Measurements from ENCODE around the gene IPO13.

The IPO13 gene

DNA sequence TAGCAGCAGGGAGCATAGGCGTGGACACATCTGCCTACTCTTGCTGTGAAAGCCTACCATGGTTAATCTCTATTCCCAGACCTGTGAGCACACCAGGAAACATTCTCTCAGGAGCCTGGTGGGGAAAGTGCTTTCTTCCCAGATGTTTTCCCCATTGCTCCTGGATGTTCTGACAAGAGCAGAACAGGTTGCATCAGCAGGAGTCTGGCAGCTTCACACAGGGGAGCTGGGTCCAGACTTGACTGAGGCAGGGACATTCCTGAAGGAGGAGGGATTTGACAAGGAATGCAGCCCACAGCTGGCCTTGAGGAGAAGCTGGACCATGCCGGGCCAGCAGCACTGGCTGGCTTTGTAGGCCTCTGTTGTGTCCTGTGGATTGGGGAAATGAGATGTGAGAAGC lies 34.1 kb upstream of the IPO13 start:
- H3K4me3 ChIP-seq (ENCODE audit: low read length in 2 of 2): no peak overlapping the region
- H3K4me1 ChIP-seq (ENCODE audit: control insufficient read depth, insufficient read depth, low read length): peaks cover 11% of the 10 kb centered on the region
- no peaks in the 10 kb centered on the region for H3K27me3 ChIP-seq (ENCODE audit: control insufficient read depth in 1 of 2, insufficient read depth in 2 of 2, low read length in 2 of 2)
- no peak overlapping the region for H3K9ac ChIP-seq (ENCODE audit: low read length in 2 of 2)
- H3K9me3 ChIP-seq (ENCODE audit: control insufficient read depth in 2 of 2, low read length in 2 of 2): no peaks in the 10 kb centered on the region
- no peaks in the 10 kb centered on the region for H3K36me3 ChIP-seq (ENCODE audit: control insufficient read depth in 2 of 2, insufficient read depth in 2 of 2, low read length in 2 of 2)
- no peak overlapping the region for H3K27ac ChIP-seq (ENCODE audit: low read length)

DNA sequence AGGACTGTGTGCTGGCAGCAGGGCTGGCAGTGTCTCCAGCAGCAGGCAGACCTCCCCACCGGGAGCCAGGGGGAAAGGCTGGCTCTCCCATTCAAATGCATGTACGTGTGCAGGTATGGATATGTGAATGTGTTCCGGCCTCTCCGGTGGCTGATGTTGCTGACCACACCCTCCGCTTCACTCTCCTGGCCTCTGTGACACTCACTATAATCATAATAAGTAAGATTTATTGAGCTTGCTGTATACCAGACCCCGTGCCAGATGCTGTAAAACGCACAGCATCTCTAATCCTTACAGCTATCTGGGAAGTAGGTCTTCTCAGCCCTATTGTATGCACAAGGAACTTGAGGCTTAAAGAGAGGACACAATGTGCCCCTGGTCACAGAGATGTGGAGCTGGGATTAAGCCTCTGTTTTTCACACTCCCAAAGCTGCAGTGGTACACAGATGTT lies 33.7 kb upstream of the IPO13 start:
- Histone ChIP-seq H3K9me3 (ENCODE audit: control insufficient read depth in 2 of 2, low read length in 2 of 2) (no peaks in the 10 kb centered on the region), H3K4me3 (ENCODE audit: low read length in 2 of 2) (no peak overlapping the region), H3K27ac (ENCODE audit: low read length) (no peak overlapping the region), H3K36me3 (ENCODE audit: control insufficient read depth in 2 of 2, insufficient read depth in 2 of 2, low read length in 2 of 2) (no peaks in the 10 kb centered on the region), H3K27me3 (ENCODE audit: control insufficient read depth in 1 of 2, insufficient read depth in 2 of 2, low read length in 2 of 2) (no peaks in the 10 kb centered on the region), H3K9ac (ENCODE audit: low read length in 2 of 2) (no peak overlapping the region), H3K4me1 (ENCODE audit: control insufficient read depth, insufficient read depth, low read length) (peaks cover 11% of the 10 kb centered on the region)

DNA sequence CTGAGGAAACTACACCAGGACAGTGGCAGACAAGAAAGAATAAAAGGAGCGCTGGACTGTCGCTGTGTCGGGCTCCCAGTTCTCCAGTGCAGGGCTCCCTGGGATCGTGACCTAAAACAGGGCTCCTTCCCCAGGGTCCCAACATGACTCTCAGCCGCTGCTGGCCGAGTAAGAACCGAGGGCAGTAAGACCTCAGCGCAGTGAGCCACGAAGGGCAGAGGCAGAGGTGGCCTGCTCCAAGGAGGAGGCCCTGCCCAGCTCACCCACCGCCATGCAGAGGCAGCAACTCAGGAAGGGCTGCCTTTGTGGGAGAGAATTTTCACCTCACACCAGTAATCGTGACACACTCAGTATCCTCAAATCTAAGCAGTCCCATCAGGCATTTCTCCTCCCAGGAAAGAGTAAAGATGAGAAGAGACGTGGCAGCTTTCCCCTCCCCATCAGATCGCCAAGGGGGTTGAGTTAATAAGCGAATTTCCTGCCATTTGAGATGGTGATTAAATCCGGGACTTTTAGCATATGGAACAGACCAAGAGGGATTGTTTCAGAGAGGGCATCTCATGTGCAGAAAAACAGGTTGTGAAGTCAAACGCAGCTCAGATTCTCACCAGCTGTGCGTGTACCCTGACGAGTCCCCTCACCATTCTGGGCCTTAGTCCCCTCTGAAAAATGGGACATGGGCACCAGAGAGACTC lies 32.9 kb upstream of the IPO13 start:
- Histone ChIP-seq H3K4me3 (ENCODE audit: low read length in 2 of 2) (no peak overlapping the region), H3K36me3 (ENCODE audit: control insufficient read depth in 2 of 2, insufficient read depth in 2 of 2, low read length in 2 of 2) (no peaks in the 10 kb centered on the region), H3K27me3 (ENCODE audit: control insufficient read depth in 1 of 2, insufficient read depth in 2 of 2, low read length in 2 of 2) (no peaks in the 10 kb centered on the region), H3K9me3 (ENCODE audit: control insufficient read depth in 2 of 2, low read length in 2 of 2) (no peaks in the 10 kb centered on the region), H3K4me1 (ENCODE audit: control insufficient read depth, insufficient read depth, low read length) (peaks cover 11% of the 10 kb centered on the region), H3K27ac (ENCODE audit: low read length) (no peak overlapping the region), H3K9ac (ENCODE audit: low read length in 2 of 2) (no peak overlapping the region)

DNA sequence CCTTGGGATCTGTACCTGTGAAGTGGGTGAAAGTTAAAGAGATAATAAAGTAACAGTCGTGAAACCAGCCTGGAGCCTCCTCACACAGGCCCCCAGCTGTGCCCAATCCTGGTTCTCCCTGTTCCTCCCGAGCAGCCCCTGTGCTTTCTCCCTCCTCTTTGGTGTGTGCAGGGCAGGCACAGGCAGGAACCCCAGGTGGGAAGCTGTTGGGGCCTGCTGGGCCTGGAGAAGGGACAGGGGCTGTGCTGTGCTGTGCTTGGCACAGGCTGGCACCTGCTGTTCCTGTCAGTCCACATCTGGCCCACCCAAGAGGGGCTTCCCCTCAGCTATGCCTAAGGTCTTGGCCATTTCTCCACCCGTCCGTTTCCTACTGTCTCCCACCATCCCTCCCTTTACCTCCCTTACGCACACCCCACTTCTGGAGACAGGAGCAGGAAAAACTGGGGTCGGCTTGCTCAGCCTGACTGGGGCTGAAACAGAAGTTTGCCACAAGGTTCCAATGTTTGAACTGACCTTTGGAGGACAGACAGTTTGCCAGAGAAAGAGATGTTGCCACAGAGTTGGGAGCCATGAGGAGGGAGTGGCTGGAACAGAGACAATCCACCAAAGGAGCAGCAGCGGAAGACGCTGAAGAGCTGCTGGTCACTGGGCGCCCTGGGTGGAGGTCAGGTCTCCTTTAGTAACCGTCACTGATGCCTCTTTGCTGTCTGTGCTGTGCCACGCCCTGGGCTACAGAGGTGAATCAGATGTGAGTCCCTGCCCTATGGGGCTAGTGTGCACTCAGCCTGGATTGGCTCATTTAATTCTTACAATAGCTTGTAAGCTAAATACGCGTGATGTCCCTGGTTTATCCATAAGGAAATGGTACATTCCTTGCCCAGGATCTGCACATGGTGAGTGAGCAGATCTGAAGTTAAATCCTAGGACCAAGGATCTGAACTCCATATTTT lies 31.9 kb upstream of the IPO13 start:
- H3K9ac ChIP-seq (ENCODE audit: low read length in 2 of 2): no peak overlapping the region
- no peak overlapping the region for H3K27ac ChIP-seq (ENCODE audit: low read length)
- no peaks in the 10 kb centered on the region for H3K9me3 ChIP-seq (ENCODE audit: control insufficient read depth in 2 of 2, low read length in 2 of 2)
- H3K27me3 ChIP-seq (ENCODE audit: control insufficient read depth in 1 of 2, insufficient read depth in 2 of 2, low read length in 2 of 2): no peaks in the 10 kb centered on the region
- H3K4me3 ChIP-seq (ENCODE audit: low read length in 2 of 2): no peak overlapping the region
- H3K4me1 ChIP-seq (ENCODE audit: control insufficient read depth, insufficient read depth, low read length): peaks cover 11% of the 10 kb centered on the region
- H3K36me3 ChIP-seq (ENCODE audit: control insufficient read depth in 2 of 2, insufficient read depth in 2 of 2, low read length in 2 of 2): peaks cover 0 to 1% of the 10 kb centered on the region in 2 donors

DNA sequence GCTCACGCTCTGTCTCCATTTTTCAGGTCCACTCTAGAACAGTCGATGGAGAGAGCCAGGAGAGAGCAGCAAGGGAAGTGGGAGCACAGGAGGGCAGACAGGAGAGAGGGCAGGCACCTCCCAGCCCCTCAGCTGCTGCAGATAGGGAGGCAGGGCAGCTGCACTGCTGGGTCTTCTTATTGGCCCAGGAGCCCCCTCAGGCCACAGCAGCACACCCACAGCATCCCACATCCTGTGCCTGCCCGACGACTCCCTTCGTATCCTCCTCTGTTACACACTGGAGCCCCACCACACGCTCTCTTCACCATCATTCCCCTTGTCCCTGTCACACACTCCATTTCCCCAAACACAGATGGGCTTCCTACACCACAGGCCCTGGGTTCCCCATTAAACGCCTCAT lies 26.8 kb upstream of the IPO13 start:
- Histone ChIP-seq H3K4me3 (ENCODE audit: low read length in 2 of 2) (no peak overlapping the region), H3K27me3 (ENCODE audit: control insufficient read depth in 1 of 2, insufficient read depth in 2 of 2, low read length in 2 of 2) (no peaks in the 10 kb centered on the region), H3K4me1 (ENCODE audit: control insufficient read depth, insufficient read depth, low read length) (no peaks in the 10 kb centered on the region), H3K9me3 (ENCODE audit: control insufficient read depth in 2 of 2, low read length in 2 of 2) (no peaks in the 10 kb centered on the region), H3K9ac (ENCODE audit: low read length in 2 of 2) (no peak overlapping the region), H3K36me3 (ENCODE audit: control insufficient read depth in 2 of 2, insufficient read depth in 2 of 2, low read length in 2 of 2) (peaks cover 0 to 13% of the 10 kb centered on the region in 2 donors), H3K27ac (ENCODE audit: low read length) (no peak overlapping the region)

DNA sequence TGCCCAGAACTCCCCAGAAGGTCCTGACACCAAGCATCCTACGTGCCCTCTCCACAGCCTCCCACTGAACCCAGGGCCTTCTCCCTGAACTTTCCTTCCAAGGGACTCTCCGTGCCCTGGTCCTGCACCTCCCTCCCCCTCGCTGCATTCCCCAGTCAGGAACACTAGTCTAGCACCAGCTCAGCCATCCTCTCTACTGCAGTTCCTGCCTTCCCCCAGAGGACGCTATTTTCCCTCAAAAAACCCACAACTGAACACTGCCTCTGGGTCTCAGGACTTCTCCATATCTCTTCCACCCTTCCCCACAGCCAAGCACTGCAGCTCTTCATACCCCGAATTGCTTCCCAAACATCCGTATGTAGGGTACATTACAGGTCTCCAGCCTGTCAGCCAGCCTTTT lies 25.7 kb upstream of the IPO13 start:
- H3K9me3 ChIP-seq (ENCODE audit: control insufficient read depth in 2 of 2, low read length in 2 of 2): no peaks in the 10 kb centered on the region
- no peak overlapping the region for H3K4me3 ChIP-seq (ENCODE audit: low read length in 2 of 2)
- H3K27ac ChIP-seq (ENCODE audit: low read length): no peak overlapping the region
- peaks cover 0 to 19% of the 10 kb centered on the region in 2 donors for H3K36me3 ChIP-seq (ENCODE audit: control insufficient read depth in 2 of 2, insufficient read depth in 2 of 2, low read length in 2 of 2)
- no peaks in the 10 kb centered on the region for H3K27me3 ChIP-seq (ENCODE audit: control insufficient read depth in 1 of 2, insufficient read depth in 2 of 2, low read length in 2 of 2)
- H3K4me1 ChIP-seq (ENCODE audit: control insufficient read depth, insufficient read depth, low read length): no peaks in the 10 kb centered on the region
- H3K9ac ChIP-seq (ENCODE audit: low read length in 2 of 2): no peak overlapping the region

DNA sequence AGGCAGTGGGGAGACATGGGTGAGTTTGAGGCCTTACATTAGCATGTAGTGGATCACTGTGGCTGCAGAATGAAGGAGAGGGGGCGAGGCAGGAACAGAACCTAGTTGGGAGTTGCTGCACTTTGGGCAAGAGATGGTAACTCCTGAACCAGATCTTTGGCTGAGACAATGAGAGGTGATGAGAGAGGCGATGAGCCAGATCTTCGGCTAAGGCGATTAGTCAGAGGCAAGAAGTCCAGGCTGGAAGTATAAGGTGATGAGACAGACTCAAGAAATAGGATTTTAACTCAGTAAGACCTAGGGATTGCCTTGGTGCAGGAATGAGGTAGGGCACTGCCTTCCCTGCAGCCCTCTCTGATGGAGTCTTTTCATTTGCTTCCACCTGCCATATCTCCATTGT lies 22.2 kb upstream of the IPO13 start:
- H3K4me3 ChIP-seq (ENCODE audit: low read length in 2 of 2): no peak overlapping the region
- H3K27me3 ChIP-seq (ENCODE audit: control insufficient read depth in 1 of 2, insufficient read depth in 2 of 2, low read length in 2 of 2): no peaks in the 10 kb centered on the region
- H3K36me3 ChIP-seq (ENCODE audit: control insufficient read depth in 2 of 2, insufficient read depth in 2 of 2, low read length in 2 of 2): peaks cover 0 to 19% of the 10 kb centered on the region in 2 donors
- H3K9me3 ChIP-seq (ENCODE audit: control insufficient read depth in 2 of 2, low read length in 2 of 2): no peaks in the 10 kb centered on the region
- H3K9ac ChIP-seq (ENCODE audit: low read length in 2 of 2): no peak overlapping the region
- H3K27ac ChIP-seq (ENCODE audit: low read length): no peak overlapping the region
- H3K4me1 ChIP-seq (ENCODE audit: control insufficient read depth, insufficient read depth, low read length): no peaks in the 10 kb centered on the region

DNA sequence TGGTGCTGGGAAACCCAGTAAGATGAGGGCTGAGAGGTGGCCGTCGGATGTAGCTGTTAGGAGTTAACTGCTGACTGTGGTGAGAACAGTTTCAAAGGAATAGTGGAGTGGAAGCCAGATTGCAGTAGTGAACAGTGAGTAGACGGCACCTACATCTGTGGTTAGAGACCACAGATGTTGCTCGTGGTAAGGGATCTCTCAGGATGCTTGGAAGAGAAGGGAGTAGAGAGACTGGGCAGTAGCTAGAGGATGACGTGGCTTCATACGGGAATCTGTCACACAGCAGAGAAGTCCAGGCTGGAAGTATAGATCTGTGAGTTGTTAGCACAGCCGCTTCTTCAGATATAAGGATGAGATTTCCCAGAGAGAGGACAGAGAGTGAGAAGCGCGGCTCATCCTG lies 20.9 kb upstream of the IPO13 start:
- no peaks in the 10 kb centered on the region for H3K9me3 ChIP-seq (ENCODE audit: control insufficient read depth in 2 of 2, low read length in 2 of 2)
- H3K9ac ChIP-seq (ENCODE audit: low read length in 2 of 2): no peak overlapping the region
- no peaks in the 10 kb centered on the region for H3K27me3 ChIP-seq (ENCODE audit: control insufficient read depth in 1 of 2, insufficient read depth in 2 of 2, low read length in 2 of 2)
- no peak overlapping the region for H3K4me3 ChIP-seq (ENCODE audit: low read length in 2 of 2)
- peaks cover 0 to 16% of the 10 kb centered on the region in 2 donors for H3K36me3 ChIP-seq (ENCODE audit: control insufficient read depth in 2 of 2, insufficient read depth in 2 of 2, low read length in 2 of 2)
- no peak overlapping the region for H3K27ac ChIP-seq (ENCODE audit: low read length)
- H3K4me1 ChIP-seq (ENCODE audit: control insufficient read depth, insufficient read depth, low read length): no peaks in the 10 kb centered on the region

DNA sequence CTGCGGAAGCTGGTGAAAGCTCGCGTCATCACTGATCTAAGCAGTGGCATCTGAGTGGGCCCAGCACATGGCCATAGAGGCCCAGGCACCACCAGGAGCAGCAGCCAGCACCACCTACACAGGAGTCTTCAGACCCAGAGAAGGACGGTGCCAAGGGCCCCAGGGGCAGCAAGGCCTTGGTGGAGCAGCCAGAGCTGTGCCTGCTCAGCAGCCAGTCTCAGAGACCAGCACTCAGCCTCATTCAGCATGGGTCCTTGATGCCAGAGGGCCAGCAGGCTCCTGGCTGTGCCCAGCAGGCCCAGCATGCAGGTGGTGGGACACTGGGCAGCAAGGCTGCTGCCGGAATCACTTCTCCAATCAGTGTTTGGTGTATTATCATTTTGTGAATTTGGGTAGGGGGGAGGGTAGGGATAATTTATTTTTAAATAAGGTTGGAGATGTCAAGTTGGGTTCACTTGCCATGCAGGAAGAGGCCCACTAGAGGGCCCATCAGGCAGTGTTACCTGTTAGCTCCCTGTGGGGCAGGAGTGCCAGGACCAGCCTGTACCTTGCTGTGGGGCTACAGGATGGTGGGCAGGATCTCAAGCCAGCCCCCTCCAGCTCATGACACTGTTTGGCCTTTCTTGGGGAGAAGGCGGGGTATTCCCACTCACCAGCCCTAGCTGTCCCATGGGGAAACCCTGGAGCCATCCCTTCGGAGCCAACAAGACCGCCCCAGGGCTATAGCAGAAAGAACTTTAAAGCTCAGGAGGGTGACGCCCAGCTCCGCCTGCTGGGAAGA lies 16.4 kb upstream of the IPO13 start:
- H3K27me3 ChIP-seq (ENCODE audit: control insufficient read depth in 1 of 2, insufficient read depth in 2 of 2, low read length in 2 of 2): no peaks in the 10 kb centered on the region
- H3K27ac ChIP-seq (ENCODE audit: low read length): no peak overlapping the region
- peaks cover 27% of the 10 kb centered on the region for H3K4me1 ChIP-seq (ENCODE audit: control insufficient read depth, insufficient read depth, low read length)
- H3K9ac ChIP-seq (ENCODE audit: low read length in 2 of 2): no peak overlapping the region
- H3K4me3 ChIP-seq (ENCODE audit: low read length in 2 of 2): no peak overlapping the region
- no peaks in the 10 kb centered on the region for H3K9me3 ChIP-seq (ENCODE audit: control insufficient read depth in 2 of 2, low read length in 2 of 2)
- H3K36me3 ChIP-seq (ENCODE audit: control insufficient read depth in 2 of 2, insufficient read depth in 2 of 2, low read length in 2 of 2): peaks cover 0 to 5% of the 10 kb centered on the region in 2 donors

DNA sequence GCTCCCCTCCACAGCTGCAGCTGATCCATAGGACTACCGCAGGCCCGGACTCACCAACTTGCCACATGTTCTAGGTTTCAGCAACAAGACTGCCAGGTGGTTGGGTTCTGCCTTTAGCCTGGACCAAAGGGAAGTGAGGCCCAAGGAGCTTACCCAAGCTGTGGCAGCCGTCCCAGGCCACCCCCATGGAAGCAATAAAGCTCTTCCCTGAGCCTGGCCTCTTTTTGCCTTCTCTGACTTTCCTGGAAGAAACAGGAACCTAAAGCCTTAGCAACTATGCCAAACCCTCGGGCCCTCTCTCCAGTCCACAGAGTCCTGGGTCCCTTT lies 15.8 kb upstream of the IPO13 start:
- Histone ChIP-seq H3K27me3 (ENCODE audit: control insufficient read depth in 1 of 2, insufficient read depth in 2 of 2, low read length in 2 of 2) (no peaks in the 10 kb centered on the region), H3K27ac (ENCODE audit: low read length) (no peak overlapping the region), H3K9ac (ENCODE audit: low read length in 2 of 2) (no peak overlapping the region), H3K4me1 (ENCODE audit: control insufficient read depth, insufficient read depth, low read length) (peaks cover 33% of the 10 kb centered on the region), H3K9me3 (ENCODE audit: control insufficient read depth in 2 of 2, low read length in 2 of 2) (no peaks in the 10 kb centered on the region), H3K36me3 (ENCODE audit: control insufficient read depth in 2 of 2, insufficient read depth in 2 of 2, low read length in 2 of 2) (no peaks in the 10 kb centered on the region), H3K4me3 (ENCODE audit: low read length in 2 of 2) (no peak overlapping the region)
